PC-3 (cell line): ENCODE data around the gene PTPRD. TPM values are rescaled to one million over a fixed set of nuclear protein-coding genes. Genes with fewer than 3 reads are reported as not detected.

Experiments
- ATAC-seq: fragments of 200-7000 bp; cut with Tn5 transposase; 2 replicates; pipeline ENCODE4 v1.9.1; 2020; ENCODE audit warnings: mild to moderate bottlenecking, moderate library complexity
- BruUV-seq: library from RNA; stranded (reverse); fragments of 400-500 nt; replicated peaks from 2 replicates; lab custom pipeline; 2021; lab: Mats Ljungman, UMichigan
- CTCF ChIA-PET: fragments of 300-600 bp; sonication (Branson Sonifier 250); formaldehyde crosslinking; loops from one replicate; lab custom pipeline; 2022; ENCODE audit warnings: antibody characterized with exemption; lab: Charles Lee
- POLR2A ChIA-PET: fragments of 300-600 bp; sonication (Branson Sonifier 250); formaldehyde crosslinking; loops from one replicate; lab custom pipeline; 2022; ENCODE audit warnings: antibody characterized with exemption; ENCODE audit not compliant: unreplicated experiment; lab: Charles Lee
- DNase-seq: peaks from one replicate; pipeline ENCODE4 v3.0.0-alpha.2; 2015
- H2AFZ ChIP-seq: fragments of 300-600 bp; sonication (generic); 2 replicates; pipeline ENCODE4 v1.6.0; 2016; ENCODE audit warnings: antibody characterized with exemption, low read length
- H3F3A ChIP-seq: fragments of 300-600 bp; sonication (generic); one replicate; pipeline ENCODE4 v1.6.0; 2017; ENCODE audit warnings: antibody characterized with exemption, low read length, control low read depth, mild to moderate bottlenecking; ENCODE audit not compliant: unreplicated experiment
- H3K27ac ChIP-seq: fragments of 300-600 bp; sonication (generic); 2 replicates; pipeline ENCODE4 v1.5.1; 2016; ENCODE audit warnings: mild to moderate bottlenecking, low read length
- H3K27me3 ChIP-seq: fragments of 300-600 bp; sonication (generic); 2 replicates; pipeline ENCODE4 v1.6.1; 2016; ENCODE audit warnings: low read length, mixed read lengths
- H3K36me3 ChIP-seq: fragments of 300-600 bp; sonication (generic); 2 replicates; pipeline ENCODE4 v1.6.1; 2016; ENCODE audit warnings: low read depth, mixed run types, low read length, mixed read lengths
- H3K4me1 ChIP-seq: fragments of 300-600 bp; sonication (generic); 2 replicates; pipeline ENCODE4 v1.5.1; 2016; ENCODE audit warnings: low read length; ENCODE audit not compliant: insufficient read depth
- H3K4me2 ChIP-seq: fragments of 300-600 bp; sonication (generic); 2 replicates; pipeline ENCODE4 v1.6.0; 2016; ENCODE audit warnings: low read length
- H3K4me3 ChIP-seq: fragments of 300-600 bp; sonication (generic); 2 replicates; pipeline ENCODE4 v1.5.1; 2016; ENCODE audit warnings: mild to moderate bottlenecking, low read length, mixed read lengths
- H3K79me2 ChIP-seq: fragments of 300-600 bp; sonication (generic); 2 replicates; pipeline ENCODE4 v1.6.1; 2017; ENCODE audit warnings: low read length, mixed read lengths
- H3K9ac ChIP-seq: fragments of 300-600 bp; sonication (generic); 2 replicates; pipeline ENCODE4 v1.6.0; 2016; ENCODE audit warnings: mild to moderate bottlenecking, low read length
- H3K9me2 ChIP-seq: fragments of 300-600 bp; sonication (generic); replicated peaks from 2 replicates; pipeline ENCODE4 v1.6.1; 2016; ENCODE audit warnings: mixed run types, low read length, mixed read lengths
- H3K9me3 ChIP-seq: fragments of 300-600 bp; sonication (generic); 2 replicates; pipeline ENCODE4 v1.6.1; 2016; ENCODE audit warnings: low read length, mixed read lengths
- H4K20me1 ChIP-seq: fragments of 300-600 bp; sonication (generic); 2 replicates; pipeline ENCODE4 v1.6.1; 2016; ENCODE audit warnings: low read length, mixed read lengths
- CTCF ChIP-seq: fragments of 300-600 bp; sonication (generic); conservative IDR thresholded peaks from 2 replicates; pipeline ENCODE4 v1.5.1; 2017; ENCODE audit warnings: antibody characterized with exemption, low read depth, mild to moderate bottlenecking, low read length
- EZH2 ChIP-seq: fragments of 300-600 bp; sonication (generic); IDR thresholded peaks from one replicate; pipeline ENCODE4 v1.6.1; 2017; ENCODE audit warnings: antibody characterized with exemption, mild to moderate bottlenecking, low read length; ENCODE audit not compliant: unreplicated experiment
- EZH2phosphoT487 ChIP-seq: fragments of 300-600 bp; sonication (generic); IDR thresholded peaks from 2 replicates; pipeline ENCODE4 v1.6.1; 2018; ENCODE audit warnings: mild to moderate bottlenecking, antibody characterized with exemption, low read length, borderline replicate concordance
- intact Hi-C: fragments of 100-400 bp; cut with micrococcal nuclease; formaldehyde crosslinking; loops from 2 replicates; pipeline ENCODE4 v1.9.0; 2023
- total RNA-seq: library from RNA; depleted of rRNA; stranded (reverse); fragments of >200 nt; gene quantifications from 2 replicates; pipeline ENCODE4 v1.2.3, GENCODE V29; 2014

Gene PTPRD
- total RNA-seq, 1 experiment from 2014 or later = not detected

GRCh38 chr9:8762479-8763085 is 1850.2 kb downstream of the PTPRD start:
- H3K27ac ChIP-seq = no peak overlapping the region
- H3K9me2 ChIP-seq = no peaks in the 10 kb centered on the region
- no peaks in the 10 kb centered on the region for H3F3A ChIP-seq
- H4K20me1 ChIP-seq = no peaks in the 10 kb centered on the region
- intact Hi-C loops = no loop called here
- ChIA-PET CTCF (no interaction called here), POLR2A (no interaction called here)
- H3K9ac ChIP-seq = no peak overlapping the region
- no peaks in the 10 kb centered on the region for H3K36me3 ChIP-seq
- H3K79me2 ChIP-seq = no peaks in the 10 kb centered on the region
- TF ChIP-seq EZH2phosphoT487 (no peak), EZH2 (no peak)
- ATAC-seq (no peak), DNase-seq (no peak)
- H3K9me3 ChIP-seq = no peaks in the 10 kb centered on the region
- H3K4me1 ChIP-seq = no peaks in the 10 kb centered on the region
- H3K4me3 ChIP-seq = no peak overlapping the region
- H3K4me2 ChIP-seq = no peak overlapping the region
- no peak overlapping the region for H2AFZ ChIP-seq
- no TSS peak for BruUV-seq
- no peaks in the 10 kb centered on the region for H3K27me3 ChIP-seq

GRCh38 chr9:8760000-8760767 is 1852.6 kb downstream of the PTPRD start:
- POLR2A ChIA-PET = no interaction called here
- Histone ChIP-seq H3K27me3 (no peaks in the 10 kb centered on the region), H2AFZ (no peak overlapping the region), H3K4me3 (no peak overlapping the region), H3K9me2 (no peaks in the 10 kb centered on the region), H3K9me3 (no peaks in the 10 kb centered on the region), H4K20me1 (no peaks in the 10 kb centered on the region), H3K27ac (no peak overlapping the region), H3K4me1 (no peaks in the 10 kb centered on the region), H3K9ac (no peak overlapping the region), H3K79me2 (no peaks in the 10 kb centered on the region), H3F3A (no peaks in the 10 kb centered on the region), H3K36me3 (no peaks in the 10 kb centered on the region), H3K4me2 (no peak overlapping the region)
- CTCF ChIA-PET = no interaction called here
- TF ChIP-seq EZH2 (no peak), CTCF (no peak), EZH2phosphoT487 (no peak)
- ATAC-seq = no peak
- intact Hi-C loops = no loop called here
- DNase-seq = no peak
- BruUV-seq = no TSS peak

- BruUV-seq = no TSS peak
- no peak for ATAC-seq
- no peaks in the 10 kb centered on the region for H4K20me1 ChIP-seq
Measured at GRCh38 chr9:8757881-8758280, 1854.9 kb downstream of the PTPRD start.

More at GRCh38 chr9:8757881-8758280, 1854.9 kb downstream of the PTPRD start:
- Histone ChIP-seq H3F3A (no peaks in the 10 kb centered on the region), H2AFZ (no peak overlapping the region), H3K4me3 (no peak overlapping the region), H3K9ac (no peak overlapping the region), H3K27ac (no peak overlapping the region), H3K79me2 (no peaks in the 10 kb centered on the region), H3K27me3 (no peaks in the 10 kb centered on the region), H3K9me3 (no peaks in the 10 kb centered on the region), H3K4me1 (no peaks in the 10 kb centered on the region), H3K9me2 (no peaks in the 10 kb centered on the region), H3K4me2 (no peak overlapping the region), H3K36me3 (no peaks in the 10 kb centered on the region)
- DNase-seq = no peak
- POLR2A ChIA-PET = no interaction called here
- intact Hi-C loops = no loop called here
- TF ChIP-seq CTCF = no peak
- no peak for TF ChIP-seq EZH2
- TF ChIP-seq EZH2phosphoT487 = no peak
- CTCF ChIA-PET = no interaction called here
